Stimulated activated CD8-positive, alpha-beta memory T cell treated with anti-CD3 and anti-CD28 coated beads, Interleukin-4, amount 100 ng/mL, for 24 hours (primary cell): Measurements from ENCODE around the gene SGPP2.
"Not testable (repeated sequence)": the region's sequence is repeated elsewhere in the genome, so short reads cannot be mapped to it uniquely, and the experiment has no call there.

ENCODE experiments used
- DNase-seq: peaks from one replicate; pipeline ENCODE4 v3.0.0-alpha.2; 2020; ENCODE audit warnings: low read depth

SGPP2 gene

GRCh38 chr2:222576171-222577081 is 152.1 kb downstream of the SGPP2 start:
- no peak for DNase-seq

- no peak for DNase-seq
Measured at GRCh38 chr2:222577341-222577740, 153.0 kb downstream of the SGPP2 start.

- no peak for DNase-seq
Measured at GRCh38 chr2:222582928-222583327, 158.6 kb downstream of the SGPP2 start.

- not testable (repeated sequence) for DNase-seq
Measured at GRCh38 chr2:222584589-222584988, 160.2 kb downstream of the SGPP2 start.

- DNase-seq = no peak
Measured at GRCh38 chr2:222591661-222592060, 167.3 kb downstream of the SGPP2 start.

- no peak for DNase-seq
Measured at GRCh38 chr2:222592176-222592575, 167.8 kb downstream of the SGPP2 start.

GRCh38 chr2:222594679-222595078 is 170.3 kb downstream of the SGPP2 start:
- no peak for DNase-seq

- DNase-seq = no peak
Measured at GRCh38 chr2:222595581-222595980, 171.2 kb downstream of the SGPP2 start.

GRCh38 chr2:222598611-222599010 is 174.3 kb downstream of the SGPP2 start:
- no peak for DNase-seq

GRCh38 chr2:222603501-222603900 is 179.2 kb downstream of the SGPP2 start:
- DNase-seq = no peak

- no peak for DNase-seq
Measured at GRCh38 chr2:222604749-222605515, 180.6 kb downstream of the SGPP2 start.

GRCh38 chr2:222606306-222606705 is 182.0 kb downstream of the SGPP2 start:
- no peak for DNase-seq

- DNase-seq = no peak
Measured at GRCh38 chr2:222608081-222608480, 183.7 kb downstream of the SGPP2 start.

- DNase-seq = no peak
Measured at GRCh38 chr2:222609381-222609780, 185.0 kb downstream of the SGPP2 start.
